GM12892 (cell line): ENCODE results near the gene FGF18.

Experiments used
- POLR2A ChIP-seq: IDR thresholded peaks from 2 replicates; pipeline ENCODE4 v1.6.1; 2011; ENCODE audit warnings: low read depth, low read length, control low read depth
- POLR2AphosphoS5 ChIP-seq: IDR thresholded peaks from 2 replicates; pipeline ENCODE4 v1.6.1; 2011; ENCODE audit warnings: low read depth, low read length, control low read depth
- TAF1 ChIP-seq: IDR thresholded peaks from 2 replicates; pipeline ENCODE4 v1.6.1; 2011; ENCODE audit warnings: low read depth, mild to moderate bottlenecking, control low read depth, low read length, borderline replicate concordance

GRCh38 chr5:171477666-171478065 lies 58.2 kb downstream of the FGF18 start:
- TF ChIP-seq POLR2AphosphoS5 = no peak
- TF ChIP-seq POLR2A = no peak
- no peak for TF ChIP-seq TAF1
